Pancreas (tissue), 10 donors: ENCODE results near the gene TST. TPM values are rescaled to one million over a fixed set of nuclear protein-coding genes. Genes with fewer than 3 reads are reported as not detected.
A peak's percentile ranks its signal among the peaks of the same experiment; 100 is the strongest.

Experiments used
- ATAC-seq, 4 donors: fragments of 200-7000 bp; cut with Tn5 transposase; one replicate each; pipeline versions ENCODE4 v1.8.0 to v1.9.1; 2020; ENCODE audit warnings: mild to moderate bottlenecking in 4 of 4, moderate library complexity in 4 of 4
- DNase-seq, 6 donors: peaks; one replicate each; pipeline ENCODE4 v3.0.0-alpha.2; 2020
- FAIRE-seq: peaks from 2 replicates; lab custom pipeline; 2012; peaks lifted over from hg19 to GRCh38; lab: Jason Lieb, UNC
- H3K27ac ChIP-seq, 4 donors: fragments of 200-600 bp; sonication (generic); 1 replicate in 3 of 4; 2 replicates in 1 of 4; pipeline versions ENCODE4 v1.5.0 to v1.8.0; 2020
- H3K27me3 ChIP-seq, 4 donors: fragments of 200-600 bp; one replicate each; pipeline ENCODE4 v1.8.0; 2021
- H3K36me3 ChIP-seq, 3 donors: fragments of 200-600 bp; sonication (generic) in 1 of 3; one replicate each; pipeline versions ENCODE4 v1.5.0 to v1.8.0; 2020 to 2021
- H3K4me1 ChIP-seq, 3 donors: fragments of 200-600 bp; one replicate each; pipeline ENCODE4 v1.8.0; 2021
- H3K4me3 ChIP-seq, 4 donors: fragments of 200-600 bp; sonication (generic) in 2 of 4; one replicate each; pipeline versions ENCODE4 v1.5.0 to v1.8.0; 2020 to 2021
- H3K9me3 ChIP-seq, 4 donors: fragments of 200-600 bp; one replicate each; pipeline ENCODE4 v1.8.0; 2021
- CTCF ChIP-seq, 4 donors: fragments of 200-600 bp; sonication (generic) in 3 of 4; IDR thresholded peaks; one replicate each; pipeline versions ENCODE4 v1.5.0 to v1.8.0; 2021; ENCODE audit warnings: antibody characterized with exemption in 4 of 4
- WGBS, 2 donors: extraction: QIAGEN DNeasy Blood & Tissue Kit; methylation state at CpG; one replicate each; pipeline ENCODE4 v1.1.7; 2013; 5-methylcytosine and 5-hydroxymethylcytosine counted together
- intact Hi-C, 3 donors: fragments of 100-400 bp; cut with DNase I; formaldehyde crosslinking; loops; one replicate each; pipeline versions ENCODE4 v1.11.1 to v1.14.2; 2022
- polyA plus RNA-seq, 2 donors: library from polyadenylated mRNA; stranded (reverse); fragments of 200-250 nt; gene quantifications; one replicate each; pipeline ENCODE4 v1.2.3, GENCODE V29; 2013
- total RNA-seq, 6 donors: library from RNA; stranded (reverse); fragmentation: NEBNext Ultra II Directional in 4 of 6; extraction: Animal tissue kit (Norgen Biotek cat#: 25700) in 4 of 6; gene quantifications; one replicate each; pipeline versions ENCODE4 v1.2.1 to v1.2.4, GENCODE V29; 2021 to 2023
- donor health status: healthy with polysubstance abuse.
- donor health status: DM: no; HTN: no; CAD: no; lungs with moderate emphysema.
- donor health status: DM: no; HTN: no; CAD: no.
- donor health status: control.
- donor health status: control.
- donor health status: Bipolar disorder and iron deficiency.
- donor health status: DM: yes; HTN: yes; CAD: no.
- donor health status: DM: no; HTN: no; CAD: no.
- donor health status: DM: no; HTN: no; CAD: no.
- donor health status: DM: yes; HTN: yes; CAD: no.

The TST gene
- total and polyA plus RNA-seq, 8 donors: 22.9 to 52.3 (median 37.6) TPM

GRCh38 chr22:37062376-37062675 lies 43.1 kb upstream of the TST start:
- no peaks in the 10 kb centered on the region for H3K4me1 ChIP-seq
- H3K4me3 ChIP-seq: no peak overlapping the region
- DNase-seq: no peak
- FAIRE-seq: no peak
- TF ChIP-seq CTCF (IDR thresholded peaks at IDR 0.05): no peak
- H3K9me3 ChIP-seq: no peaks in the 10 kb centered on the region
- intact Hi-C loops: no loop called here
- WGBS, 2 donors: 67 to 86% methylated on average over 7 of the region's 7 CpGs
- H3K36me3 ChIP-seq: no peaks in the 10 kb centered on the region
- no peaks in the 10 kb centered on the region for H3K27me3 ChIP-seq
- H3K27ac ChIP-seq: no peak overlapping the region
- ATAC-seq: no peak

GRCh38 chr22:37061611-37062375 lies 42.5 kb upstream of the TST start:
- Histone ChIP-seq H3K4me3 (no peak overlapping the region), H3K27ac (no peak overlapping the region), H3K9me3 (no peaks in the 10 kb centered on the region), H3K36me3 (no peaks in the 10 kb centered on the region), H3K27me3 (no peaks in the 10 kb centered on the region), H3K4me1 (no peaks in the 10 kb centered on the region)
- intact Hi-C loops: no loop called here
- FAIRE-seq (no peak), DNase-seq (peak in 1 of 6 donors; percentile 41), ATAC-seq (no peak)
- WGBS, 2 donors: 67 to 77% methylated on average over 10 of the region's 10 CpGs
- no peak for TF ChIP-seq CTCF (IDR thresholded peaks at IDR 0.05)

GRCh38 chr22:37060801-37061610 lies 41.8 kb upstream of the TST start:
- H3K27ac ChIP-seq: no peak overlapping the region
- FAIRE-seq (no peak), ATAC-seq (no peak), DNase-seq (peak in 1 of 6 donors; percentile 48)
- intact Hi-C loops: no loop called here
- no peak for TF ChIP-seq CTCF (IDR thresholded peaks at IDR 0.05)
- no peaks in the 10 kb centered on the region for H3K27me3 ChIP-seq
- H3K36me3 ChIP-seq: no peaks in the 10 kb centered on the region
- 68 to 80% methylated on average over 24 to 28 of the region's 28 CpGs for WGBS, 2 donors
- H3K4me3 ChIP-seq: no peak overlapping the region
- no peaks in the 10 kb centered on the region for H3K9me3 ChIP-seq
- no peaks in the 10 kb centered on the region for H3K4me1 ChIP-seq

- H3K27ac ChIP-seq: no peak overlapping the region
- FAIRE-seq (no peak), ATAC-seq (no peak), DNase-seq (peak in 1 of 6 donors; percentile 45)
- H3K27me3 ChIP-seq: no peaks in the 10 kb centered on the region
- whole genome bisulfite sequencing, 2 donors: 72 to 82% methylated on average over 9 of the region's 9 CpGs
- no peaks in the 10 kb centered on the region for H3K36me3 ChIP-seq
- no peaks in the 10 kb centered on the region for H3K9me3 ChIP-seq
- intact Hi-C loops: no loop called here
- H3K4me1 ChIP-seq: no peaks in the 10 kb centered on the region
- H3K4me3 ChIP-seq: no peak overlapping the region
- TF ChIP-seq CTCF (IDR thresholded peaks at IDR 0.05): no peak
Measured at GRCh38 chr22:37059876-37060449, 40.7 kb upstream of the TST start.
